Sciatic nerve (tissue), 2 donors: ENCODE measurements around the gene SEPTIN11. TPM values are rescaled to one million over a fixed set of nuclear protein-coding genes. Genes with fewer than 3 reads are reported as not detected.

Source experiments
- ATAC-seq: fragments of 200-7000 bp; cut with Tn5 transposase; one replicate; pipeline ENCODE4 v1.9.1; 2020; ENCODE audit warnings: mild to moderate bottlenecking, moderate library complexity
- DNase-seq: peaks from one replicate; pipeline ENCODE4 v3.0.0-alpha.2; 2020; ENCODE audit warnings: low spot score
- intact Hi-C: fragments of 100-400 bp; cut with DNase I; formaldehyde crosslinking; loops from one replicate; pipeline ENCODE4 v1.14.2; 2022
- total RNA-seq: library from RNA; stranded (reverse); fragmentation: NEBNext Ultra II Directional; extraction: Animal tissue kit (Norgen Biotek cat#: 25700); gene quantifications from one replicate; pipeline ENCODE4 v1.2.1, GENCODE V29; 2021
- donor health status: DM: no; HTN: no; CAD: no.
- donor health status: DM: no; HTN: no; CAD: no.

Gene SEPTIN11
- total RNA-seq, 1 donor from 2014 or later = 126 TPM

DNA sequence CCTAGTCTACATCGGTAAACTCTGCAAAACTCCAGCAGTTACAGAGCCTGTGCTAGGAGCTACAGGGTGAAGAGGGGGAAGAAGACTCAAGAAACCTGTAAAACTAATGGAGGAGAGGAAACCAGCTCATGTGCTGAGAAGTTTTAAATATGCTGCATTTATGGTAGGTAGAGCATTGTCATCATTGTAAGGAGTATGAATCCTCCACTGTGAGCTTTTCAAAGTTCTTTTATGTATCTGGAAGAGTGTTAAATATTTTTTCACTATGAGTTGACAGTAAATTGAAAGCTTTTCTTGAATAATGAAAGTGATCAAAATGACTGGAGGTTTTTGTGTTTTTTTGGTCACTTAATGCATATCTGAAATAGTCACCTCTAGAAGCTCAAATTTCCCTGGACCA lies 46.2 kb downstream of the SEPTIN11 start:
- intact Hi-C loops = no loop called here
- DNase-seq (no peak), ATAC-seq (no peak)

DNA sequence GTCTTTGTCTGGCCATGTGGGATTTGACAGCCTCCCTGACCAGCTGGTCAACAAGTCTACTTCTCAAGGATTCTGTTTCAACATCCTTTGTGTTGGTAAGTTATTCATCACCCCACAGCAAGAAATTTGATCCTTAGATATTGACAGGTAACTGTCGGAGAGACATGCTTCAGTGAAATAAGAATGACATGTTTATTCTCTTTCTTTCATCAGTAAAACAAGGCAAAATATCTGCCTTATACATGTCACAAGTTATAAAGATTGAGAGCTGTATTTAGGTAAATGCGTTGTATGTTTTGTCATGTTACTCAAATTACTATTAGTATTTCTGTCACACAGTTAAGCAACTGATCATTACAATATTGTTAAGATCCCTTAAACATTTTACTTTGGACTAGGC lies 46.9 kb downstream of the SEPTIN11 start:
- intact Hi-C loops = no loop called here
- no peak for ATAC-seq
- no peak for DNase-seq

DNA sequence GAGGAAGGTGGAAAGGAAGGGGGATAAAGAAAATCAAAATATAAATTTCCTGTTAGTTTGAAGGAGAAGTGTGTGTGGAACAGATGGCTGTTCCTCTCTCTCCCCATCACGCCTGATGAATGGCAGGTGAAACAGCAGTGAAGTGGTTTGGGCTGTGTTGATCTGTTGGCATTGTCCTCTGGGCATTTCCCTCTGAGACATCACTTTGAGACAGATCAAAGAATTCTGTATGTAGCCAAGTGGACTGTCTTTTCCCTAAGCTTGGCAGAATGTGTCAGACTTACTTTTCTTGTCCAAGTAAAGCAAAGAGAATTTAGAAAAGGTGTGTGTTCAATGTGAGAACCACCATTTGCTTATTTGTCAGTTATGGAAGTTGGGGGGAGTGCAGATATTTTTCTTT lies 47.5 kb downstream of the SEPTIN11 start:
- intact Hi-C loops = loop anchor here (1.0 kb wide), 1 partner anchor 27 kb away; no protein-coding TSS in a partner anchor
- DNase-seq (no peak), ATAC-seq (no peak)

DNA sequence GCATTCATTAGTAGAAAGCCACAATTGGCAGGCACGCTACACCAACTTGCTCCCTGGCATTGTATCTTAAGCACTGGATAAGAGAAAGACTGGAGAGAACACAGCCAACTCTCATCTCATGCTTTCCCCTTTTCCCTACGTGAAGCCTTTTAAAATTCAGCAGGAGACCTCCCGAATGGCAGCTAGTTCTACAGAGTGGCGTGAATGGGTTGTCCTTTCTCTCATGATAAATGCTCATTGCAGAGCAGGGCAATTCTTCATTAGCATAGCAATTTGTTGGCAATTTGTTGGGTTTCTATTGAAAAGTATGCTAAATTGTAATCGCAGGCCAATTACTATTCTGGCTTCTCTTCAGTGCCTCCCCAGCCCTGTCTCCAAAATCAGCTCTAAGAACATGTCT lies 48.0 kb downstream of the SEPTIN11 start:
- DNase-seq (no peak), ATAC-seq (no peak)
- intact Hi-C loops = loop anchor here (1.0 kb wide), 1 partner anchor 27 kb away; no protein-coding TSS in a partner anchor

DNA sequence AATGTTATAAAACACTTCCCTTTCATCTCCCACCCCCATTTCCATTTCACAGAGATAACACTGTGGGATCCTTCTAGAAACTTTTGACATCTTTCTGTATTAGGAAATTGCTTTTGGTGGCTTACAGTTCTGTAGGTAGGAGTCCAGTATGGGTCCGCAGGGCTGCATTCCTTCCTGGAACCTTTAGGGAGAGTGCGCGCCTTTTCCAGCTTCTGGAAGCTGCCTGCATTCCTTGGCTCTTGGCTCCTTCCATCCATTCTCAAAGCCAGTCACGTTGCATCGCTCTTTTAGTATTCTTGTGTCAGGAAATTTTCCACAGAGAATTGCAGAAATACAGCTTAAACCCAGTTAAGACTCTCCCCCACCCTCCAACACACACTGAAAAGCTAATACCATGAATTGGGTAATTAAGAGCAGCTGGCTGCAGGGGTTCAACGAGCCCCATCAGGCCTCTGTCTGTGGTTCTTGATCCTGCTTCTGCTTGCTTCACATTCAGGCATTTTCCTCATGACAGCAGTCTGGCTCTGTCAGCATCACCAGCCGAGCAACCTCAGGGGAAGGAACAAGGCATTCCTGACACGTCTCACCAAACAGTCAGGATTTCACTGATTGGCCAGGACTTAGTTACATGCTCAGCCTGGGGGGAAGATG lies 48.8 kb downstream of the SEPTIN11 start:
- DNase-seq = no peak
- intact Hi-C loops = no loop called here
- no peak for ATAC-seq

Other genes starting within 250 kb of the SEPTIN11 start
- not detected for gene SOWAHB, start 51.6 kb upstream of the SEPTIN11 start, total RNA-seq
- gene CCNI, start 126.2 kb downstream of the SEPTIN11 start, total RNA-seq = 301 TPM
- 48.5 TPM for gene CCNG2, start 207.5 kb downstream of the SEPTIN11 start, total RNA-seq